ENCODE data around the gene KANSL1. TPM values are rescaled to one million over a fixed set of nuclear protein-coding genes. Genes with fewer than 3 reads are reported as not detected.

The KANSL1 gene
- total and polyA plus RNA-seq, 2 donors from 2014 or later = 13.7 to 97.3 TPM

- H3K36me3 ChIP-seq (ENCODE audit: control insufficient read depth in 2 of 3, insufficient read depth in 3 of 3, low read length in 3 of 3) = no peaks in the 10 kb centered on the region
- DNase-seq = peak in 1 of 5 donors; percentile 39
- TF ChIP-seq CTCF (IDR thresholded peaks at IDR 0.05; ENCODE audit: borderline replicate concordance, extremely low read depth, insufficient read depth) = no peak
- intact Hi-C loops (cut with DNase I) = no loop called here
- no peaks in the 10 kb centered on the region for H3K27me3 ChIP-seq (ENCODE audit: control insufficient read depth, insufficient read depth, low read length)
- H3K9ac ChIP-seq (ENCODE audit: low read length in 3 of 3) = no peak overlapping the region
- FAIRE-seq = no peak
- H3K4me3 ChIP-seq (ENCODE audit: low read length in 3 of 3) = no peak overlapping the region
- no peak overlapping the region for H3K27ac ChIP-seq (ENCODE audit: low read depth in 2 of 2, low read length in 2 of 2)
- H3K4me1 ChIP-seq (ENCODE audit: control insufficient read depth in 2 of 3, insufficient read depth in 2 of 3, low read depth in 1 of 3, low read length in 3 of 3) = no peaks in the 10 kb centered on the region
- no peaks in the 10 kb centered on the region for H3K9me3 ChIP-seq (ENCODE audit: control insufficient read depth in 2 of 3, insufficient read depth in 1 of 3, low read length in 3 of 3)
Observed at GRCh38 chr17:45984368-45984767, 208.9 kb downstream of the KANSL1 start.

- no peak for TF ChIP-seq CTCF (IDR thresholded peaks at IDR 0.05; ENCODE audit: borderline replicate concordance, extremely low read depth, insufficient read depth)
Observed at GRCh38 chr17:45983614-45984310, 209.5 kb downstream of the KANSL1 start.

GRCh38 chr17:45982791-45983613, 210.2 kb downstream of the KANSL1 start:
- DNase-seq = peak in 1 of 5 donors; percentile 73
- TF ChIP-seq CTCF (IDR thresholded peaks at IDR 0.05; ENCODE audit: borderline replicate concordance, extremely low read depth, insufficient read depth) = no peak
- no peaks in the 10 kb centered on the region for H3K9me3 ChIP-seq (ENCODE audit: control insufficient read depth in 2 of 3, insufficient read depth in 1 of 3, low read length in 3 of 3)

More at GRCh38 chr17:45983614-45984310, 209.5 kb downstream of the KANSL1 start:
- Histone ChIP-seq H3K9ac (ENCODE audit: low read length in 3 of 3) (no peak overlapping the region), H3K4me1 (ENCODE audit: control insufficient read depth in 2 of 3, insufficient read depth in 2 of 3, low read depth in 1 of 3, low read length in 3 of 3) (no peaks in the 10 kb centered on the region), H3K4me3 (ENCODE audit: low read length in 3 of 3) (no peak overlapping the region), H3K27me3 (ENCODE audit: control insufficient read depth, insufficient read depth, low read length) (no peaks in the 10 kb centered on the region), H3K27ac (ENCODE audit: low read depth in 2 of 2, low read length in 2 of 2) (no peak overlapping the region), H3K9me3 (ENCODE audit: control insufficient read depth in 2 of 3, insufficient read depth in 1 of 3, low read length in 3 of 3) (no peaks in the 10 kb centered on the region), H3K36me3 (ENCODE audit: control insufficient read depth in 2 of 3, insufficient read depth in 3 of 3, low read length in 3 of 3) (no peaks in the 10 kb centered on the region)
- FAIRE-seq (no peak), DNase-seq (peak in 1 of 5 donors; percentile 66)
- intact Hi-C loops (cut with DNase I) = no loop called here

More at GRCh38 chr17:45982791-45983613, 210.2 kb downstream of the KANSL1 start:
- Histone ChIP-seq H3K9ac (ENCODE audit: low read length in 3 of 3) (no peak overlapping the region), H3K4me1 (ENCODE audit: control insufficient read depth in 2 of 3, insufficient read depth in 2 of 3, low read depth in 1 of 3, low read length in 3 of 3) (no peaks in the 10 kb centered on the region), H3K27me3 (ENCODE audit: control insufficient read depth, insufficient read depth, low read length) (no peaks in the 10 kb centered on the region), H3K4me3 (ENCODE audit: low read length in 3 of 3) (no peak overlapping the region), H3K27ac (ENCODE audit: low read depth in 2 of 2, low read length in 2 of 2) (no peak overlapping the region), H3K36me3 (ENCODE audit: control insufficient read depth in 2 of 3, insufficient read depth in 3 of 3, low read length in 3 of 3) (no peaks in the 10 kb centered on the region)
- no peak for FAIRE-seq
- intact Hi-C loops (cut with DNase I) = no loop called here

All from kidney (tissue), 14 donors.